Raji (cell line): ENCODE results near the gene RRAS.
A peak's percentile ranks its signal among the peaks of the same experiment; 100 is the strongest.

Experiments
- POLR2A ChIP-seq: IDR thresholded peaks from 2 replicates; pipeline ENCODE4 v1.6.1; 2011; ENCODE audit warnings: low read depth, low read length, control low read depth; ENCODE audit not compliant: insufficient read depth

The RRAS gene

GRCh38 chr19:49599378-49600295 is 40.3 kb downstream of the RRAS start:
- TF ChIP-seq POLR2A, result no peak

- no peak for TF ChIP-seq POLR2A
Measured at GRCh38 chr19:49597703-49597974, 42.3 kb downstream of the RRAS start.

GRCh38 chr19:49596954-49597702 is 42.8 kb downstream of the RRAS start:
- no peak for TF ChIP-seq POLR2A

GRCh38 chr19:49596407-49596806 is 43.5 kb downstream of the RRAS start:
- no peak for TF ChIP-seq POLR2A

GRCh38 chr19:49595819-49596404 is 44.0 kb downstream of the RRAS start:
- TF ChIP-seq POLR2A, result no peak

GRCh38 chr19:49594993-49595818 is 44.7 kb downstream of the RRAS start:
- no peak for TF ChIP-seq POLR2A

- no peak for TF ChIP-seq POLR2A
Measured at GRCh38 chr19:49594157-49594992, 45.6 kb downstream of the RRAS start.

- TF ChIP-seq POLR2A, result no peak; the same call in 1 of the 2 replicates
Measured at GRCh38 chr19:49593233-49594113, 46.5 kb downstream of the RRAS start.

GRCh38 chr19:49592486-49593232 is 47.3 kb downstream of the RRAS start:
- TF ChIP-seq POLR2A, result 0 out of 2 replicates have a peak, but pooled peaks have one; percentile 28

- TF ChIP-seq POLR2A, result no peak; the same call in 1 of the 2 replicates
Measured at GRCh38 chr19:49591731-49592485, 48.0 kb downstream of the RRAS start.

- TF ChIP-seq POLR2A, result peak; percentile 25
Measured at GRCh38 chr19:49590971-49591730, 48.8 kb downstream of the RRAS start, which contains the start of gene PRR12. Gene PRR12 (plus strand): TSS chr19:49591182. CDS start chr19:49591655, 473 bp downstream.
